Gastrocnemius medialis (tissue), 4 donors: ENCODE data around the gene LBHD2. TPM values are rescaled to one million over a fixed set of nuclear protein-coding genes. Genes with fewer than 3 reads are reported as not detected.

Experiments
- ATAC-seq, 2 donors: fragments of 150-250 bp; one replicate each; pipeline ENCODE4 v1.9.1; 2016
- DNase-seq, 2 donors: peaks; one replicate each; pipeline ENCODE4 v3.0.0-alpha.2; 2019
- H3K27ac ChIP-seq, 4 donors: fragments of 200-600 bp; sonication (generic); 1 replicate in 1 of 4; 2 replicates in 3 of 4; pipeline ENCODE4 v1.5.1; 2016 to 2018; ENCODE audit warnings: mild to moderate bottlenecking in 2 of 4, moderate library complexity in 1 of 4
- H3K27me3 ChIP-seq, 3 donors: fragments of 200-600 bp; sonication (generic) in 2 of 3; 1 replicate in 1 of 3; 2 replicates in 2 of 3; pipeline versions ENCODE4 v1.5.1 to v1.6.0; 2016 to 2019; ENCODE audit warnings: mild to moderate bottlenecking in 1 of 3, moderate library complexity in 1 of 3
- H3K36me3 ChIP-seq, 2 donors: fragments of 200-600 bp; sonication (generic) in 1 of 2; one replicate each; pipeline ENCODE4 v1.5.1; 2017 to 2018
- H3K4me1 ChIP-seq, 2 donors: fragments of 200-600 bp; sonication (generic) in 1 of 2; one replicate each; pipeline ENCODE4 v1.5.1; 2016 to 2017; ENCODE audit warnings: mild to moderate bottlenecking in 2 of 2
- H3K4me3 ChIP-seq, 4 donors: fragments of 200-600 bp; sonication (generic) in 3 of 4; 1 replicate in 1 of 4; 2 replicates in 3 of 4; pipeline ENCODE4 v1.5.1; 2016 to 2019; ENCODE audit warnings: mild to moderate bottlenecking in 2 of 4
- H3K9me3 ChIP-seq, 3 donors: fragments of 200-600 bp; sonication (generic) in 2 of 3; 1 replicate in 1 of 3; 2 replicates in 2 of 3; pipeline ENCODE4 v1.5.1; 2016 to 2019
- POLR2A ChIP-seq, 2 donors: fragments of 450-650 bp; IDR thresholded peaks; one replicate each; pipeline ENCODE4 v1.6.1; 2017; ENCODE audit warnings: antibody characterized with exemption in 2 of 2, mild to moderate bottlenecking in 2 of 2, moderate library complexity in 2 of 2
- in situ Hi-C, 4 donors: fragments of 200-750 bp; cut with MboI; loops; one replicate each; pipeline versions ENCODE4 v1.15.0 to v1.8.0; 2017; ENCODE audit warnings: low sequenced_read_pairs in 4 of 4
- intact Hi-C: fragments of 100-400 bp; cut with DNase I; formaldehyde crosslinking; loops from one replicate; pipeline ENCODE4 v1.15.1; 2023; ENCODE audit warnings: low total_unique reads
- total RNA-seq, 4 donors: library from RNA; depleted of rRNA; stranded (reverse); fragments of >200 nt; gene quantifications; one replicate each; pipeline versions ENCODE4 v1.1.0 to v1.2.3, GENCODE V29; 2016
- TF ChIP-seq, protein P1 (sequence below), 5 experiments: fragments of 450-650 bp in 3 of 5; fragments of 200-600 bp in 2 of 5; sonication (generic) in 2 of 5; IDR thresholded peaks in 4 of 5; conservative IDR thresholded peaks in 1 of 5; 1 replicate in 4 of 5; 2 replicates in 1 of 5; pipeline ENCODE4 v1.5.1; 2016 to 2019; ENCODE audit warnings: antibody characterized with exemption in 5 of 5, mild to moderate bottlenecking in 3 of 5, moderate library complexity in 3 of 5

The LBHD2 gene
- total RNA-seq, 4 donors from 2014 or later, result not detected

DNA sequence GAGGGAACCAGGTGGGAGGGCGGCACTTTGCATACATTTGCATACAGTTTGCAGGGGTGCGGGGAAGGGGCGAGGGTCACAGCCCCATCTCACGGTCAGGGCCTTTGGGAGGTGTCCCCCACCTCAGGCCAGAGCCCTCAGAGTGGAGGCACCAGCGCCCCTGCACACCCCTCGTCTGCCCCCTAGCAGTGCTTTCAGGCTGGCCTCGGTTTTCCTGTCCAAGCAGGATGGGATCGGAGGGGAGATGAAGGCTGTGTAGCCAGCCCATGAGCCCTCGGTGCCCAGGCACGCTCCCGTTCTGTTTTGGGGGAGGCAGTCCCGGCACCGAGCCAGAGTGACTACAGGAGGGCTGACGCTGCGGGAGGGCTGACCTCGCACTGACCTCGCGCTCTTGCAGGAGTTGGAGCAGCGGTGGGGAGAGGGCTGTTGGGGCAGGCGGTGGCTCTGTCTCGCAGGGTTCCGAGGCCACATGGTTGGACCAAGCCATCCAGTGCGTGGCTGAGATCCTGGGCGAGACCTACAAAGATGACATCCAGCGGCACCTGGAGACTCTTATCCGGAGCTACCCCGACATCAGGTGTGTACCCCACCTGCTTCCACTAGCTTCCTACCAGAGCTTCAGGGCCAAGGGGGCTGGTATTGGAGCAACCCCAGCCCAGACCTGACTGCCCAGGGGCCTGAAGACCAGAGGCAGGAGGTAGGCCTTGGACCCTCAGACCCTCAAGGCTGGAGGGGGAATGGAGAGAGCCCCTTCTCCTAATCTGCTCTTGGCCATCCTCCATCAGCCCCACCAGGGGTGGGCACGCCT is 24.1 kb downstream of the LBHD2 start:
- intact Hi-C loops (no loop called here), in situ Hi-C loops (loop anchor here (5.0 to 10.0 kb wide), 4 partner anchors 77 to 184 kb away; no protein-coding TSS in a partner anchor)
- ATAC-seq (no peak), DNase-seq (no peak)
- no peak for TF ChIP-seq POLR2A (IDR thresholded peaks at IDR 0.05)
- TF ChIP-seq, protein P1, sequence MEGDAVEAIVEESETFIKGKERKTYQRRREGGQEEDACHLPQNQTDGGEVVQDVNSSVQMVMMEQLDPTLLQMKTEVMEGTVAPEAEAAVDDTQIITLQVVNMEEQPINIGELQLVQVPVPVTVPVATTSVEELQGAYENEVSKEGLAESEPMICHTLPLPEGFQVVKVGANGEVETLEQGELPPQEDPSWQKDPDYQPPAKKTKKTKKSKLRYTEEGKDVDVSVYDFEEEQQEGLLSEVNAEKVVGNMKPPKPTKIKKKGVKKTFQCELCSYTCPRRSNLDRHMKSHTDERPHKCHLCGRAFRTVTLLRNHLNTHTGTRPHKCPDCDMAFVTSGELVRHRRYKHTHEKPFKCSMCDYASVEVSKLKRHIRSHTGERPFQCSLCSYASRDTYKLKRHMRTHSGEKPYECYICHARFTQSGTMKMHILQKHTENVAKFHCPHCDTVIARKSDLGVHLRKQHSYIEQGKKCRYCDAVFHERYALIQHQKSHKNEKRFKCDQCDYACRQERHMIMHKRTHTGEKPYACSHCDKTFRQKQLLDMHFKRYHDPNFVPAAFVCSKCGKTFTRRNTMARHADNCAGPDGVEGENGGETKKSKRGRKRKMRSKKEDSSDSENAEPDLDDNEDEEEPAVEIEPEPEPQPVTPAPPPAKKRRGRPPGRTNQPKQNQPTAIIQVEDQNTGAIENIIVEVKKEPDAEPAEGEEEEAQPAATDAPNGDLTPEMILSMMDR (IDR thresholded peaks at IDR 0.05 in 4 of 5, conservative IDR thresholded peaks at IDR 0.05 in 1 of 5), result no peak
- Histone ChIP-seq H3K27me3 (peaks cover 16 to 17% (median 17%) of the 10 kb centered on the region in 3 donors), H3K27ac (peak overlapping the region in 3 of 4 donors; percentile 2 to 12 (median 10)), H3K36me3 (no peaks in the 10 kb centered on the region), H3K4me1 (peaks cover 31 to 42% of the 10 kb centered on the region in 2 donors), H3K4me3 (no peak overlapping the region), H3K9me3 (no peaks in the 10 kb centered on the region)

DNA sequence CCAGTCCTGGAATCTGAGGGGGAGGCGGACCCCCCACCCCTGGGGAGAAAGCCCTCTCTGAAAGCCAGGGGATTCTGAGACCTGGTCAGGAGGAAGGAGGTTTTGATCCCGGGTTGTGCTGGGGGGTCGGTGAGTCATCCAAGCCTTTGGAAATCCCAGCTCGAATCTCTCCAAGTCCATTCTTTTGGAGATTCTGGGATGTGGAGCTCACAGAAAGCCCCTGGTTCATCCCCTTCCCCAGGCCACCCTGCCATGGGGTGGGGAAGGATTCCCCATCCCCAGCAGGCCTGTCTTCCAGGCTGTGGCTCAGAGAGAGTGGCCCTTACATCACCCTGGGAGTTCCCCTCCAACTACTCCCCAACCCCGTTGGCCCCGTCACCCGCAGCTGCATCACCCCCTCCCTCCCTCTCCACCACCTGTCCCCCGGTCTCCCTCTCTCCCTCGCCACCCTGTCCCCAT is 24.8 kb downstream of the LBHD2 start:
- H3K4me1 ChIP-seq, result peaks cover 31 to 36% of the 10 kb centered on the region in 2 donors
- no peak overlapping the region for H3K4me3 ChIP-seq
- no peaks in the 10 kb centered on the region for H3K36me3 ChIP-seq
- TF ChIP-seq, protein P1 (IDR thresholded peaks at IDR 0.05 in 4 of 5, conservative IDR thresholded peaks at IDR 0.05 in 1 of 5), result no peak
- TF ChIP-seq POLR2A (IDR thresholded peaks at IDR 0.05), result no peak
- ATAC-seq (peak in 1 of 2 donors; percentile 15), DNase-seq (peak in 1 of 2 donors; percentile 60)
- intact Hi-C loops, result no loop called here
- peaks cover 10 to 11% (median 11%) of the 10 kb centered on the region in 3 donors for H3K27me3 ChIP-seq
- H3K9me3 ChIP-seq, result no peaks in the 10 kb centered on the region
- H3K27ac ChIP-seq, result peak overlapping the region in 3 of 4 donors; percentile 2 to 12 (median 10)
- in situ Hi-C loops, result loop anchor here (5.0 to 10.0 kb wide), 4 partner anchors 76 to 184 kb away; no protein-coding TSS in a partner anchor

- no peaks in the 10 kb centered on the region for H3K9me3 ChIP-seq
- no peaks in the 10 kb centered on the region for H3K36me3 ChIP-seq
- TF ChIP-seq, protein P1 (IDR thresholded peaks at IDR 0.05 in 4 of 5, conservative IDR thresholded peaks at IDR 0.05 in 1 of 5), result no peak
- TF ChIP-seq POLR2A (IDR thresholded peaks at IDR 0.05), result no peak
- H3K4me1 ChIP-seq, result peaks cover 32 to 33% of the 10 kb centered on the region in 2 donors
- H3K4me3 ChIP-seq, result peak overlapping the region in 3 of 4 donors; percentile 21 to 30 (median 22)
- peaks cover under 1% of the 10 kb centered on the region in 3 donors for H3K27me3 ChIP-seq
- in situ Hi-C loops (loop anchor here (5.0 to 10.0 kb wide), 4 partner anchors 75 to 183 kb away; no protein-coding TSS in a partner anchor), intact Hi-C loops (no loop called here)
- DNase-seq (peak in 1 of 2 donors; percentile 68), ATAC-seq (peak; percentile 59 to 73)
- peak overlapping the region; percentile 57 to 74 (median 62) for H3K27ac ChIP-seq
These were observed 25.8 kb downstream of the LBHD2 start for GRCh38 chr14:103109535-103110441.

DNA sequence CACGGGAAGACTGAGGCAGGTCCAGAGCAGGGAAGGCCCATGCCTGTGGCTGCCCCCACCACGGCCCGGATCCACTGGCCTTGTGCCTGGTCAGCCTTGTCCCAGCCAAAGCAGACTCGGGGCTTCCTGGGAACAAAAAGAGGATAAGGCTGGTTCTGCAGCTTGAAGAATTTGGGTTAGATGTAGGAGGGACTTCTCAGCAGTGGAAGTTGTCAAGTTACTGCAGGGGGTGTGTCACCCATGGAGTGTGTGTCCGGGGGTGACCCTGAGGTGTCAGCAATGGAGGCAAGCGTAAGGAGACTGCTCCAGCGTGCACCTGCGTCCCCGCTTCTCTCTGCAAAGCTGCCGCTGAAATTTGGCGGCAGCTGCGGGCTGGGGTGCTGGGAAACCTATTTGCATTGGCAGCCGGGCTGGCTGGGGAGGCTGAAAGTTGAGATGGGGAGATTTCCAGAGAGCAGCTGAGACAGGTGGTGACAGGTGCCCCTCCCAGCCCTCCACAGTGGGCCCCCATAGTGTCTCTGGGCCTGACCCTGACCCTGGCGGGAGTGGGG is 26.7 kb downstream of the LBHD2 start:
- Histone ChIP-seq H3K4me3 (peak overlapping the region in 1 of 4 donors; percentile 21), H3K36me3 (no peaks in the 10 kb centered on the region), H3K9me3 (no peaks in the 10 kb centered on the region), H3K27ac (peak overlapping the region; percentile 57 to 74 (median 62)), H3K27me3 (no peaks in the 10 kb centered on the region), H3K4me1 (peaks cover 28 to 35% of the 10 kb centered on the region in 2 donors)
- DNase-seq, result peak in 1 of 2 donors; percentile 67
- in situ Hi-C loops, result no loop called here
- intact Hi-C loops, result no loop called here
- peak in 1 of 2 donors; percentile 52 for ATAC-seq
- TF ChIP-seq, protein P1 (IDR thresholded peaks at IDR 0.05 in 4 of 5, conservative IDR thresholded peaks at IDR 0.05 in 1 of 5), result no peak
- TF ChIP-seq POLR2A (IDR thresholded peaks at IDR 0.05), result no peak
